GM20000 (cell line): Measurements from ENCODE around the gene SIN3A.
"Not testable (repeated sequence)": the region's sequence is repeated elsewhere in the genome, so short reads cannot be mapped to it uniquely, and the experiment has no call there.

Experiments used
- DNase-seq: peaks from one replicate; pipeline ENCODE4 v3.0.0; 2012; ENCODE audit warnings: low spot score
- CTCF ChIP-seq: IDR thresholded peaks from 2 replicates; pipeline ENCODE4 v1.5.1; 2012; ENCODE audit warnings: mild to moderate bottlenecking, control low read depth; ENCODE audit errors: extremely low read depth, missing control alignments

Gene SIN3A

GRCh38 chr15:75389791-75390382, 61.6 kb downstream of the SIN3A start:
- DNase-seq = no peak
- TF ChIP-seq CTCF = no peak

- not testable (repeated sequence) for DNase-seq
These were observed 67.5 kb downstream of the SIN3A start for GRCh38 chr15:75383986-75384385.

GRCh38 chr15:75380773-75381172, 70.7 kb downstream of the SIN3A start:
- DNase-seq = no peak
- no peak for TF ChIP-seq CTCF

DNA sequence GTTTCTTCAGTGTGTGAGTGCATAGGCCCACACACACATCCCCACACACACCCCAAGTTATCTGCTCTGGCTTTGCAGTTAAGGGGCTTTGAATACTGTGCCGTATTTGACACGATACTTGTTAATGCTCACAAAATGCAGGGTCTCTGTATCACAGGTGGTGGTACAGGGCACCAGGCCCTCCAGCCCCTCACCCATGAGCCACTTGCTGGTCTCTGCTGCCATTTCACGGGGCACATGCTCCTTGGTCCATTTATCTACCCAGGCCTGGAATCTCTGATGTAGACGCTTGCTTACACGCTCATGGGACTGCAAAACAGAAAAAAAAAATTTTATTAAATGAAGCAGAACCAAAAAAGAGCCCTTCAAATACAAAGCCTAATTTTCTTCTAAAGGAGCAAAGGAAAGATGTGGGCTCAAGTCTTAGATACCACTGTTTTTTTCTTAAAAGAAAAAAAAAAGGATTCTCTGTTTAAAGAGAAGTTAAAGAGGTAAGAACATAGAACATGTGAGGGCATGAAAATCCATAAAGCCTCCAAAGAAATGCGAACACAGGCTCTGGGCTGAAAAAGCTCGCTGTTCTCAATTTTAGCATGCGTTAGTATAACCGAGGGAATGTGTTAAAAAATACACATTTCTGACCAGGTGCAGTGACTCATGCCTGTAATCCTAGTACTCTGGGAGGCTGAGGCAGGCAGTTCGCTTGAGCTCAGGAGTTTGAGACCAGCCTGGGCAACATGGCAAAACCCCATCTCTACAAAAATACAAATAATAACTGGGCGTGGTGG, 79.4 kb downstream of the SIN3A start:
- DNase-seq = no peak
- no peak for TF ChIP-seq CTCF

GRCh38 chr15:75371486-75371885, 80.0 kb downstream of the SIN3A start:
- no peak for TF ChIP-seq CTCF
- DNase-seq = no peak

GRCh38 chr15:75369897-75370581, 81.5 kb downstream of the SIN3A start:
- DNase-seq = no peak
- TF ChIP-seq CTCF = no peak

DNA sequence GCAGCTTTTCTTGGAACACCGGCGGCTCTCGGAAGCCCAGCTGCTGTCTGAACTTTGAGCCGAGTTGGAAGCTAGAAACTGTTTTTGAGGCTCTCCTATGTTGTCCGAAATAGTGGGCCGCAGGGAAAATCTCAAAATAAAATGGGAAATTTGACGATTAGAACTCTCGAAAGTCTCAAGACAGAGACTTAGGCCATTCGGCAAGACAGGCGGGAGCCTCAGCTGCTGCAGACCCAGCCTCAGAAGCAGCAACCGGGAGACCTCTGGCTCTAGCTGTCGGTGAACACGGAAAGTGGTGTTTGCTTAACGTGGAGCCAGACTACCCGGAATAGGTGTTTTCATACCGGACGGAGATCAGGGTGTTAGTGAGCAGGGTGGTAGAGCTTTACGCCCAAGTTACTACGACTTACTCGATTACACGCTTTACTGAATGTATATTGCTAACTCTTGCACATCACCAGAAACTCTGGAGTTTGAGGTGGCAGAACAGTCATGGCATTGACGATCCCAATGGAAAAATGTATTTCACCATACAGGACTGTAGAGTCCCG, 82.7 kb downstream of the SIN3A start:
- no peak for DNase-seq
- no peak for TF ChIP-seq CTCF
